Omental fat pad (tissue), 4 donors: ENCODE measurements around the gene SLC43A3. TPM values are rescaled to one million over a fixed set of nuclear protein-coding genes. Genes with fewer than 3 reads are reported as not detected.

Source experiments
- ATAC-seq: fragments of 150-250 bp; one replicate; pipeline ENCODE4 v1.9.1; 2016; ENCODE audit warnings: mild to moderate bottlenecking, moderate library complexity; ENCODE audit not compliant: low FRiP score
- DNase-seq: peaks from one replicate; pipeline ENCODE4 v3.0.0-alpha.2; 2019; ENCODE audit warnings: low spot score
- total RNA-seq, 4 donors: library from RNA; depleted of rRNA; stranded (reverse); fragments of >200 nt; gene quantifications; one replicate each; pipeline ENCODE4 v1.1.0, GENCODE V29; 2016
- TF ChIP-seq, protein P1 (sequence below), 3 donors: fragments of 450-650 bp; IDR thresholded peaks; one replicate each; pipeline ENCODE4 v1.5.1; 2016 to 2017; ENCODE audit warnings: antibody characterized with exemption in 3 of 3, mild to moderate bottlenecking in 3 of 3, moderate library complexity in 2 of 3

The SLC43A3 gene
- total RNA-seq, 4 donors from 2014 or later, result 73.3 to 152 (median 112) TPM

GRCh38 chr11:57434640-57435546 lies 8.0 kb upstream of the SLC43A3 start:
- TF ChIP-seq, protein P1, sequence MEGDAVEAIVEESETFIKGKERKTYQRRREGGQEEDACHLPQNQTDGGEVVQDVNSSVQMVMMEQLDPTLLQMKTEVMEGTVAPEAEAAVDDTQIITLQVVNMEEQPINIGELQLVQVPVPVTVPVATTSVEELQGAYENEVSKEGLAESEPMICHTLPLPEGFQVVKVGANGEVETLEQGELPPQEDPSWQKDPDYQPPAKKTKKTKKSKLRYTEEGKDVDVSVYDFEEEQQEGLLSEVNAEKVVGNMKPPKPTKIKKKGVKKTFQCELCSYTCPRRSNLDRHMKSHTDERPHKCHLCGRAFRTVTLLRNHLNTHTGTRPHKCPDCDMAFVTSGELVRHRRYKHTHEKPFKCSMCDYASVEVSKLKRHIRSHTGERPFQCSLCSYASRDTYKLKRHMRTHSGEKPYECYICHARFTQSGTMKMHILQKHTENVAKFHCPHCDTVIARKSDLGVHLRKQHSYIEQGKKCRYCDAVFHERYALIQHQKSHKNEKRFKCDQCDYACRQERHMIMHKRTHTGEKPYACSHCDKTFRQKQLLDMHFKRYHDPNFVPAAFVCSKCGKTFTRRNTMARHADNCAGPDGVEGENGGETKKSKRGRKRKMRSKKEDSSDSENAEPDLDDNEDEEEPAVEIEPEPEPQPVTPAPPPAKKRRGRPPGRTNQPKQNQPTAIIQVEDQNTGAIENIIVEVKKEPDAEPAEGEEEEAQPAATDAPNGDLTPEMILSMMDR (IDR thresholded peaks at IDR 0.05), result no peak
- ATAC-seq (peak; percentile 93), DNase-seq (no peak)

GRCh38 chr11:57432714-57433163 lies 5.8 kb upstream of the SLC43A3 start:
- TF ChIP-seq, protein P1 (IDR thresholded peaks at IDR 0.05), result no peak
- ATAC-seq, result no peak
- no peak for DNase-seq

GRCh38 chr11:57432149-57432561 lies 5.2 kb upstream of the SLC43A3 start:
- DNase-seq (no peak), ATAC-seq (no peak)

DNA sequence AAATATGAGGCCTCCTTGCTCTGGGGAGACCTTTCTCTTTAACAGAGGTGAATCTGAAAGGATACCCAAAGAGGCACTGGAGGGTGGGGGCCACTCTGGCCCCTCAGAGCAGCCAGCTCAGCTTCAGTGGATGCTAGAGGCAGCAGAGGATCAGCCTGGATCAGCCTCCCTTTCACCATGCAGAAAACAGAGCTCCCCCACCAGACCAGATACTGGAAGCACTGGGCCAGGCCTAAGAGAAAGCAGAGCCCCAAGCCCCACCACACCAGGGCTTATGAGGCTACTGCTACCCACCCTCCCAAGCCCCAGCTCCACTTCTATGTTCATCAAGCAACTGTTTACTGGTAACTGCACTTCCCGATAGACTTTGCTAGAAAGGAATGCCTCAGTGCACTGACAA lies 4.0 kb upstream of the SLC43A3 start:
- no peak for DNase-seq
- no peak for ATAC-seq
- TF ChIP-seq, protein P1 (IDR thresholded peaks at IDR 0.05), result no peak

More at GRCh38 chr11:57432149-57432561, 5.2 kb upstream of the SLC43A3 start:
- TF ChIP-seq, protein P1 (IDR thresholded peaks at IDR 0.05), result no peak

DNA sequence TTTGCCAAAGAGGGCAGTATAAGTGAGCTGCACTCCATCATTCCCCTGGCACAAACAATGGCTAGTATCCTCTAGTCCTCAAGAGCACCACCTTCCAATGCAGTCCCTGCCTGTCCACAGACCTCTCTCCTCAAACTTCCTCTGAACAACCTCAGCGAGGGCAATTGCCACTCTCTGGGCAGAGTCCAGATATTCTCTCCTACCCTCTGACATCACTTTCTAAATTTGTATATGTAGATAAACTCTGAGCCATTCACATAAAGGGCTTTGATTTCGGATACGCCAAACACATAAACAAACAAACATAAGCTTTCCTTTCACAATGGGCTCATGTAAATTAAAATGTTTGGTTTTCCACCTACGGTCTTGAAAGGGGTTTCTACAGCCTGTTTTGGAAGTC lies 3.0 kb upstream of the SLC43A3 start:
- TF ChIP-seq, protein P1 (IDR thresholded peaks at IDR 0.05), result no peak
- ATAC-seq (no peak), DNase-seq (no peak)

GRCh38 chr11:57428643-57429042 lies 1.7 kb upstream of the SLC43A3 start:
- DNase-seq (no peak), ATAC-seq (no peak)
- TF ChIP-seq, protein P1 (IDR thresholded peaks at IDR 0.05), result no peak

DNA sequence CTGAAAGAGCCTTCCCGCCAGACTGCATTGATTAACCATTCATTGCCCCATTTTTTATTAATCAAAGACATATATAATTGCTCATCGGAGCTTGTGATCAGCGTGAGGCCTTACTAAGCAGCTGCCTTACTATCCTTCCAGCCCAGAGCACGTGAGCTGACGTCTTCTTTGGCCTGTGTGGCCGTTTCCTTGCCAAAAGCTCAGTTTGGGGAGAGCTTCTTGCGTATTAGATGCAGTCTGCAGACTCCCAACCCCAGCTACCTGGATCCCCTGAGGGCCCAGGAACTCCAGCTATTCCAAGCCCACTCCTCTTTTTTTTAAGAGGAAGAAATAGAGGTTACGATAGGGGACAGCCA lies 784 bp upstream of the SLC43A3 start:
- DNase-seq (peak; percentile 56), ATAC-seq (peak; percentile 39)
- TF ChIP-seq, protein P1 (IDR thresholded peaks at IDR 0.05), result no peak
